Lung (tissue), 12 donors: ENCODE measurements around the gene DIAPH1. TPM values are rescaled to one million over a fixed set of nuclear protein-coding genes. Genes with fewer than 3 reads are reported as not detected.

Experiments used
- ATAC-seq: fragments of 200-7000 bp; cut with Tn5 transposase; one replicate; pipeline ENCODE4 v1.9.1; 2020; ENCODE audit warnings: moderate number of reproducible peaks; ENCODE audit not compliant: insufficient read depth, low FRiP score
- DNase-seq, 3 donors: peaks; one replicate each; pipeline ENCODE4 v3.0.0-alpha.2; 2013 to 2017
- H3K27ac ChIP-seq, 2 donors: one replicate each; pipeline ENCODE4 v1.5.1; 2013; ENCODE audit warnings: mild to moderate bottlenecking in 2 of 2, moderate library complexity in 2 of 2, control low read depth in 1 of 2, inconsistent platforms in 1 of 2, low read depth in 1 of 2, low read length in 1 of 2
- H3K27me3 ChIP-seq, 3 donors: one replicate each; pipeline ENCODE4 v1.5.1; 2013; ENCODE audit warnings: low read length in 2 of 3; ENCODE audit not compliant: control insufficient read depth in 3 of 3, insufficient read depth in 3 of 3
- H3K36me3 ChIP-seq, 4 donors: one replicate each; pipeline ENCODE4 v1.5.1; 2013; ENCODE audit warnings: low read length in 4 of 4, mild to moderate bottlenecking in 1 of 4, moderate library complexity in 1 of 4; ENCODE audit not compliant: control insufficient read depth in 4 of 4, insufficient read depth in 4 of 4
- H3K4me1 ChIP-seq, 5 donors: one replicate each; pipeline ENCODE4 v1.5.1; 2013; ENCODE audit warnings: low read length in 5 of 5, mild to moderate bottlenecking in 2 of 5, moderate library complexity in 1 of 5; ENCODE audit not compliant: control insufficient read depth in 5 of 5, insufficient read depth in 5 of 5
- H3K4me3 ChIP-seq: one replicate; pipeline ENCODE4 v1.5.1; 2013; ENCODE audit warnings: mild to moderate bottlenecking, control low read depth, moderate library complexity
- H3K9ac ChIP-seq, 2 donors: one replicate each; pipeline ENCODE4 v1.5.1; 2013; ENCODE audit warnings: low read length in 2 of 2, control low read depth in 1 of 2; ENCODE audit not compliant: insufficient read depth in 1 of 2
- H3K9me3 ChIP-seq, 4 donors: one replicate each; pipeline ENCODE4 v1.5.1; 2013; ENCODE audit warnings: low read length in 3 of 4, mild to moderate bottlenecking in 1 of 4, moderate library complexity in 1 of 4; ENCODE audit not compliant: control insufficient read depth in 4 of 4, insufficient read depth in 3 of 4
- CTCF ChIP-seq: IDR thresholded peaks from 2 replicates; pipeline ENCODE4 v1.5.1; 2012; ENCODE audit warnings: mild to moderate bottlenecking; ENCODE audit errors: control extremely low read depth, extremely low read depth
- whole genome bisulfite sequencing, 2 donors: extraction: QIAGEN DNeasy Blood & Tissue Kit; methylation state at CpG; one replicate each; pipeline ENCODE4 v1.1.7; 2013; 5-methylcytosine and 5-hydroxymethylcytosine counted together
- polyA plus RNA-seq, 2 donors: library from polyadenylated mRNA; stranded (reverse); fragments of 200-250 nt; gene quantifications; one replicate each; pipeline ENCODE4 v1.2.1, GENCODE V29; 2013
- total RNA-seq, 2 donors: library from RNA; depleted of rRNA in 1 of 2; stranded (reverse); fragments of >200 nt in 1 of 2; gene quantifications; one replicate each; pipeline ENCODE4 v1.2.1, GENCODE V29; 2014 to 2021
- donor health status: control.
- donor health status: control.
- donor health status: Bipolar disorder and iron deficiency.
- donor health status: healthy.
- donor health status: DM: yes; HTN: yes; CAD: no.

Gene DIAPH1
- total and polyA plus RNA-seq, 4 donors: 41.7 to 151 (median 64.4) TPM

- DNase-seq (peak; percentile 42 to 78 (median 74)), ATAC-seq (no peak)
- peaks cover 3 to 61% (median 18%) of the 10 kb centered on the region in 5 donors for H3K4me1 ChIP-seq
- peaks cover 0 to 9% (median 5%) of the 10 kb centered on the region in 4 donors for H3K36me3 ChIP-seq
- peaks cover 0 to 5% (median 0%) of the 10 kb centered on the region in 4 donors for H3K9me3 ChIP-seq
- H3K27ac ChIP-seq: peak overlapping the region in 1 of 2 donors; percentile 1
- peak overlapping the region in 1 of 2 donors; percentile 99 for H3K9ac ChIP-seq
- H3K27me3 ChIP-seq: peaks cover 0 to 13% (median 0%) of the 10 kb centered on the region in 3 donors
- TF ChIP-seq CTCF: no peak
- H3K4me3 ChIP-seq: peak overlapping the region; percentile 52
- 34 to 35% methylated on average over 20 of the region's 20 CpGs for WGBS, 2 donors
Observed at GRCh38 chr5:141478321-141478945, 140.4 kb downstream of the DIAPH1 start.

GRCh38 chr5:141477815-141478214, 141.0 kb downstream of the DIAPH1 start:
- peaks cover 0 to 13% (median 0%) of the 10 kb centered on the region in 3 donors for H3K27me3 ChIP-seq
- H3K27ac ChIP-seq: no peak overlapping the region
- 43 to 51% methylated on average over 13 of the region's 13 CpGs for WGBS, 2 donors
- TF ChIP-seq CTCF: no peak
- DNase-seq (peak in 1 of 3 donors; percentile 43), ATAC-seq (no peak)
- peak overlapping the region; percentile 43 for H3K4me3 ChIP-seq
- H3K36me3 ChIP-seq: peaks cover 0 to 9% (median 5%) of the 10 kb centered on the region in 4 donors
- peak overlapping the region in 1 of 2 donors; percentile 99 for H3K9ac ChIP-seq
- H3K9me3 ChIP-seq: peaks cover 0 to 5% (median 0%) of the 10 kb centered on the region in 4 donors
- H3K4me1 ChIP-seq: peaks cover 0 to 57% (median 17%) of the 10 kb centered on the region in 5 donors

- H3K36me3 ChIP-seq: peaks cover 0 to 9% (median 5%) of the 10 kb centered on the region in 4 donors
- ATAC-seq: no peak
- H3K9me3 ChIP-seq: peaks cover 0 to 5% (median 0%) of the 10 kb centered on the region in 4 donors
- H3K4me1 ChIP-seq: peaks cover 0 to 57% (median 17%) of the 10 kb centered on the region in 5 donors
- no peak for TF ChIP-seq CTCF
- peaks cover 0 to 13% (median 0%) of the 10 kb centered on the region in 3 donors for H3K27me3 ChIP-seq
- 25 to 32% methylated on average over 24 of the region's 24 CpGs for WGBS, 2 donors
- H3K27ac ChIP-seq: peak overlapping the region in 1 of 2 donors; percentile 87
- H3K9ac ChIP-seq: peak overlapping the region in 1 of 2 donors; percentile 99
- peak in 1 of 3 donors; percentile 41 for DNase-seq
- H3K4me3 ChIP-seq: peak overlapping the region; percentile 61
Observed at GRCh38 chr5:141477044-141477575, 141.7 kb downstream of the DIAPH1 start.
